GM19043 (cell line): ENCODE results near the gene GNPDA2.
A peak's percentile ranks its signal among the peaks of the same experiment; 100 is the strongest.
"Not testable (repeated sequence)": the region's sequence is repeated elsewhere in the genome, so short reads cannot be mapped to it uniquely, and the experiment has no call there.

Experiments used
- ATAC-seq: cut with Tn5 transposase; IDR thresholded peaks from one replicate; pipeline ENCODE4 v1.9.1; 2021; ENCODE audit warnings: low read depth; ENCODE audit not compliant: unreplicated experiment

Gene GNPDA2

DNA sequence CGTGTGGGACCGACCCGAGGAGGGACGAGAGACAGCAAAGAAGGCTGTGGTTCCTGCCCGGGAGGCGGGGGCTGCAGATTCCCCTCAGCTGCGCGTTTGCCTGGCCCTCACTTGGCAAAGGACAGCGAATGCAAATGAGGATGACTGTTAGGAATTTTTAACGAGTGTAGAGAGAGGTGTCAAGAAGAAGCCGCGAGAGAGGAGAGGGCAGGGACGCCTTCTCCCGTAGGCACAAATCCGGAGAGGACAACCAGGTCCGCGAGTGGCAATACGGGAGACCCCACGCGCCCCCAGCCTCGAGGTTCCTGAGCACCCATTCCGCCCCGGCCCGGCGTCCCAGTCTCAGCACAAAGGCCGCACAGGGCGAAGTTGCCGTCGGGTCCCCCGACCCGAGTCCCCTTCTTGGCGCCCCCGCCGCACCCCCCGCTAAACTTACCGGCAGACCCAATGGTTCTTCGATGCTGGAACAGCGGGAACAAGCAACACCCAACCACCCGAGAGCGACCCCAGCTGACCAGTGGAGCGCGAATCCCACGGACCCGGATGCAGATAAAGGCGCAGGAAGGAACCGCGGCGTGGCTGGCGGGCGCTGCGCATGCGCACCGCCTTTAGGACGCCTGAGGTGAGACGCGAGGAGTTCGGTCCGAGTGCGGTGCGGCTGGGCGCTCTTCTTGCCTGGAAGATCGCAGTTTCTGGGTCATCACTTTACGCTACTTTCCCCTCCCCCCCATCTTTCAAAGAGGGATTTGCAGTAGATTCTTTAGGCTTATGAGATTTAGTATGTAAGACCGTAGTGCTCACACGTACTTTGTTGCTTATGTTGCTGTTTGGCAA is at the start of gene GNPDA2:
GNPDA2 (minus strand) TSS at position 519 of the 834 bp plus-strand sequence. CDS start 4,349 bp downstream, outside the sequence.
- ATAC-seq = peak; percentile 90

DNA sequence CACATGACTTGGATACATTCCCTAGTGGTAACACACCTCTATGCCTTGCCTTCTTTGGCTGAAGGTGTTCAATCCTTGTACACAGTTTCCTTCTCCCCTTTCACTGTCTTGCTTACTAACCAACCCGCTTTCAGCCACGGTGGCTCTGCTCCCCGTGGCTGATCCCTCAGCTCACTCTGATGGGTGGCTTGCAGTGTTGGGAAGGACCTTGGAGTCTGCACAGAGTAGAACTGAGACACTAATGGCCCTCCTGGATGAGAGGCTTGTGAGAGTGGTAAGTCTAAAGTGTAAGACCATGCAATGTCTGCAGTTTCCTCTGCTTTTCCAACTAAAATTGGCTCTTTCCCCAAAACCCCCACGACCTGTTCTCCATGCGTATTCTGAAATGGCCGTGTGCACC is 46.0 kb upstream of the GNPDA2 start:
- no peak for ATAC-seq

DNA sequence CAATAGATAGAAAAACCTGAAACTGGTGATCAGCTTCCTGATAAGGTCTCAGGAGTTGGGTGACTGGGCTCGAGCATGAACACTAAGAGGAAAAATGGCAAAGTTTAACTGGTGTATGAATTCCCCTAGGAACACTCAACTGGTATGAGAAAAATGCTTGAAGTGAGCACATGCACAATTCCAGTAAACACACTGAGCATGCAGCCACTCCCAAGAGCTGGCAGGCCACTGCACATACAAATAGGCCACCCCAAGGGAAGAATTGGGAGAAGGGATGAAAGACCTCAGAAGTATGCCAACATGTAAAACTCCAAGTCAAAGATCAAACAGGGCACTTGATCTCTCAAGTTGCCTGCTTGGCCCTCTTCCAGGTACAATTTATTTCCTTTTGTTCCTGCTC is 45.4 kb upstream of the GNPDA2 start:
- ATAC-seq = no peak

DNA sequence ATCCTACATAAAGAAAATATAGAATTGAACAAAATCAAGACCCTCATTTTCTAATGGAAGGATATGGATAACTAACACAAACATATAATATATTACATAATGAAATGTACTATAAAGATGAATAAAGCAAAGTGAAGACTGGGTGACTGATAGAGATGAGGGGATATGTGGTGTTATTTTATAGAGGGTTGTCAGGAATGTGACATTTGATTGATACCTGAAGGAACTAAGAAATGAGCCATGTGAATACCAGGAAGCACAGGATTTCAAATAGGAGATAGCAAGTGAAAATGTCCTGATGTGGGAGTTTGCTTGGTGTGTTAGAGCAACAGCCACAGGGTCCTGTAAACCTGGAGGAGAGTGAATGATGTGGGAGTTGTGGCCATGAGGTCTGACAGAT is 40.1 kb upstream of the GNPDA2 start:
- no peak for ATAC-seq

DNA sequence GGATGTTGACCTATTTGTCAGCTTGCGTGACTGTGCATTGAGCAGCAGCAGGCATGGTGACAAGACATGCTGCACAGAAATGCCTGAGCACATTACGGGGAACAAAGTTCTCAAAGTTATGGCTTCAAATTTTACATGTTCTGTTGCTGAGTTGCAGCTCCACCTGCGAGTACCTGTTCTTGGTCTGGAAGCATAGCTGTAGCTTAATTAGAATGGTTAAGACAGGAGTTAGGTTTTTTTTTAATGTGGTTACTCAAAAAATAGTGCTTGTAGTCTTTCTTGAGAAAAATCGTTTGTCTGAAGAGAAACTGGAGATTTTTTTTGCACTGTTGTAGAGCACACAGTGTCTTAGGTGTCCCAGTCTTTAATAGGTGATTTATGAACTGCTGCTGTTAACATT is 38.8 kb upstream of the GNPDA2 start:
- no peak for ATAC-seq

DNA sequence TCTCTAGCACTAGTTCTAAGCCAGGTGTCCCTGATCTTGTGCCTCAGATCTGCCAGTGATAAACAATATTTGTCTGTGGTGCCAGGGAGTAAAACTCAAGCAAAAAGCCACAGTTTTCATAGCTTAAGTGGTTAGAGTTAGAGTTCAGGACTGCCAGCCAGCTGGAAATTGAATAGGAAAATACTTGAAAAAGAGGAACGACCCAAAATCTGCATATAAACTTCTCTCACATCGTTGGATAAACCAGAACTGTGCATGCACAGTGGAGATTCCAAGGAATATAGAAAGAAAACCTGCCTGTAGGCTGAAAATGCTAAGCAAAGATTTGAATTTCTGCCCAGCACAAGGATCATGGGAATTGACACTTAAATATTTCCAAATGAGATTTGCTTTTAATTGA is 35.0 kb upstream of the GNPDA2 start:
- no peak for ATAC-seq

DNA sequence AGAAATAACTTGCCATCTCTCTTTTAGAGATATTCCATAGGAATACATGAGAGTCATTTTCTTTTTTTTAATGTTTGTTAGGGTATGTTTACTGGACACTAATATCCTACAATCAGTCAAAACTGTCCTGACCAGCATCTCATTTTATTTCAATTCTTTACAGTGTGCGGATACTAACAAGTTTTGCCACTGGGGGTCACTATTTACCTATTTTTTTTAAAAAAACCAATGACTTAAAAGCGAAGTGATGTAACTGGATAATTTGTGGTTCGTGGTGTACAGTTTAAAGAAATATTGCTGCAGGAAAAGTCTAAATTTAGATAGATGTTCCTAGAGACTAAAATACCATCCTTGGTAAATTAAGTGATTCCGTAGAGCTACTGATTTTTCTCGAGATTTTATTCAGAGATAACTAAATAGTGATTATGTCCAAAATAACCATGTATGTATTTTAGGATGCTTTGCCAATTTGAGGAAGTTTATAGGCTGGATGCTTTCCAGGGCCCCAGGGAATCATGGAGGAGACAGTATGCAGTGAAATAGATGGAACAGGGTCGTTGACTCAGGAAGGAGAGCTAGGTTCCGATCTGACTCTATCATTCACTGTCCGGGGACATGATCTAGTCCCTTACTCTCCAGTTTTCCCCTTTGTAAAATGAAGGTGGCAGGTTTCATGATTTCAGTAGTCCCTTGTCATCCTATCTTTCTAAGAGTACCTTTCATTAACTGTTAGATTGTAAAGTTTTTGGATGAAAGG is 34.0 kb upstream of the GNPDA2 start:
- ATAC-seq = no peak

DNA sequence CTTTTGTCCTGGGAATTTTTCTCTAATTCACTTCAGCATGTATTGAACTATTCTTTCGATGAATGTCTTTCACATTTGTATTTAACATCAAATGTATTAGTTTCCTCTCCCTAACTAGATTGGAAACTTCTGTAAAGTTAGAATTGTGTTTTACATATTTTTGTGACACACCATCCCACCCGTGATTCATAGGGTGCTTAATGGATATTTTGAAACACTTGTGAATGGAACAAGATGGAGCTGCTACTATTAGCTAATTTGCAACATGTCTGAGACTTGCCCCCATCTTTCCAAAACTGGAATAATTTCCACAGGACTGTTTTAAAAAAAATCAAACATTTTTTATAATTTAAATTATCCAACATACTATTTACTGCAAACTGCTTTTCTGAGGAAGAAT is 30.2 kb upstream of the GNPDA2 start:
- no peak for ATAC-seq

DNA sequence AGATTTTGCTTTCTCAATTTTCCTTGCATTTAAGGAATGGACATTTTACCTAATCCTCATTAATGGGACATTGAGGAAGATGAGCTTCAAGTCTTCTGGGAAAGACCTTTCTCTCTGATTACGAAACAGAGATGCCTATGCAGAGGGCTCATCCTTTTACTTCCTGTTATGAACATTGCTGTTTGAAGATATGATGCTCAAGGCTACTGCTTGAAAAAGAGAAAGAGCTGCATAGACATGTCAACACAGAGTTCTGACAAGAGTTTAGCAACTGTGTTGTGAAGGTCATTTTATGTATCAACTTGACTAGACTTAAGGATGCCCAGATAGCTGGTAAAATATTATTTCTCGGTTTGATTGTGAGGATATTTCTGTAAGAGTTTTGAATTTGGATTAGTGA is 13.8 kb upstream of the GNPDA2 start:
- no peak for ATAC-seq

DNA sequence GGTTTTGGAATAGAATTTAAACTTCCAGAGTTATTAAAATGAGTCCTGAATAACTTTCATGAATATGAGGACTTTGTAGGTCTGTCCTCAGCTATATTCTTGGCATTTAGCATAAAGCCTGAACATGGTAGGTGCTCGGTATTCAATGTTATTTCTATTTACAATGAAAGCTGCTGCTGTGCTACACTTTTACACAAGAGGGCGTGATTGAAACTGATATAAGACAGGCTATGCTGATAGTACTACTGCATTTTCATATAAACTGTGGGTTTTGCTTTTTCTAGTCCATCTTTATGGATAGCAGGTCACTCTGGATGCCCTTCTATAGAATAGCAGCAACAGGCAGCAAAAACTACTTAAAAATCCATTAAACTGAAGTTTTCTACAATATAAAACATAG is 12.3 kb upstream of the GNPDA2 start:
- no peak for ATAC-seq

DNA sequence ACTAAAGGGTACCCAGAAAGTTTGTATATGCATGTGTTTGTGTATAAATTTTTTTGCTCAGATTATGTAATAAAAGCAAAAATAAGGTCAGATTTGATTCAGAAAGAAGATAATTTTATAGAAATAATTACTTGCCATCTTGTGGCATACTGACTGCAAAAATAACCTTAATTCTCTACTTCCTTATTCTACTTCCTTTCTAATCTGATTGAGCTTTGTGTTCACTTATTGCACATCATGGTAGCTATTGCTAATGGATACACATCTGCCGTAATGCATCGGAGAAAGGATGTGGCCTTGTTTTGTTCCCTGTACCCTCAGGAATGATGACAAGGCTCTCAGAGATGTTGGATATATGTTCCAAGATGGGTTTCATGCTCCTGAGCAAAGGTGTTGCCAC is 10.5 kb upstream of the GNPDA2 start:
- ATAC-seq = no peak

DNA sequence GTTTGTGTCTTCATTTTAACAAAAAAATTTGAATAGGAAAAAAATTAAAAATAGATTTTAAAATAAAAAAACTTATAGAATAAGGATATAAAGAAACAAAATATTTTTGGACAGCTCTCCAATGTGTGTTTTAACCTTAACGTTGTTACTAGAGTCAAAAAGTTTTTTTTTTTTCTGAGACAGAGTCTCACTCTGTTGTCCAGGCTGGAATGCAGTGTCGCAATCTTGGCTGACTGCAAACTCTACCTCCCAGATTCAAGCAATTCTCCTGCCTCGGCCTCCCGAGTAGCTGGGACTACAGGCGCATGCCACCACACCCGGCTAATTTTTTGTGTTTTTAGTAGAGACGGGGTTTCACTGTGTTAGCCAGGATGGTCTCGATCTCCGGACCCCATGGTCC is 2.3 kb upstream of the GNPDA2 start:
- not testable (repeated sequence) for ATAC-seq

DNA sequence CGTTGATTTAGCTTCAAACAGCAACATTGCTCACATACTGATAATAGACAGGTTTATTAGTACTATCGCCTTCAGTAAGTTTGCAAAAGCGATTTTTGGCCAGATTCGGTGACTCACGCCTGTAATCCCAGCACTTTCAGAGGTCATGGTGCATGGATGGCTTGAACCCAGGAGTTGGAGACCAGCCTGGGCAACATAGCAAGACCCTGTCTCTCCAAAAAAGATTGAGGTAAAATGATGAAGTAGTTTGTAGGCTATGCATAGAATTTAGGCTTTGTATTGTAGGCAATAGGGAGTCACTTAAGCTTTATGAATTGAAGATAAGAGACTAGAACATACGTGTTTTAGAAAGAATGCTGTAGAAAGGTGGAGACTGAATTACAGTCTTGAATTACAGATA is 1.1 kb upstream of the GNPDA2 start:
- no peak for ATAC-seq

DNA sequence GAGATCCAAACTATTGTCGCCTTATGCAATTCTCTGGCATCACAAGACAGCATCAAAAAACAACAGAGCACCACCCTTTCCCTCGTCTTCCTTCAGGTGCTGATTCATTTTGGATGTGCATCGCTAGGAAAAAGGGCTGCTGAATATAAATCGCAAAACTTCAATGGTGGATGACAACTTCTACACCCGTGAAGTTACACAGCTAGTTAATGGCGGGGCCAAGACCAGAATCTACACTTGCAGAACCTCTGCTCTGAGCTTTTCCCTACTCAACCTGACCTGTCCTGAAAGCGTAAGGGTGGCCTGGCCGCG is 674 bp downstream of the GNPDA2 start:
- ATAC-seq = no peak

DNA sequence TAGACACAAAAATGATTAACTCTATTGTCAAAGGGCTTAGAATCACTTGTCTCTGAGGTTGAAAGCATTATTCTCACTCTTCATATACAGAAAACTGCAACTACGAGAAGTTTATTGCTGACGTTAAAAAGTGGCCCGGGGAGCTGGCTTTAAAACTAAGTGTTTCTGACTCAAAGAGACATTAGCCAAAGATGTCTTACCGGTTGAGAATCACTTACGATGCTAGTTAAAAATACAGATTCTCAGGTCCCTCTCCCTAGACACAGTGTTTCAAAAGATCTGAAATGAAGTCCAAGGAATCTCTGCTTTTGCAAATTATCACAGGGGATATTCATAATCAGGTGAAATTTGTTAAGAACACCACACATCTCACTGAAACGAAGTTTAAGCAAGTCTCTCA is 1.2 kb downstream of the GNPDA2 start:
- no peak for ATAC-seq

DNA sequence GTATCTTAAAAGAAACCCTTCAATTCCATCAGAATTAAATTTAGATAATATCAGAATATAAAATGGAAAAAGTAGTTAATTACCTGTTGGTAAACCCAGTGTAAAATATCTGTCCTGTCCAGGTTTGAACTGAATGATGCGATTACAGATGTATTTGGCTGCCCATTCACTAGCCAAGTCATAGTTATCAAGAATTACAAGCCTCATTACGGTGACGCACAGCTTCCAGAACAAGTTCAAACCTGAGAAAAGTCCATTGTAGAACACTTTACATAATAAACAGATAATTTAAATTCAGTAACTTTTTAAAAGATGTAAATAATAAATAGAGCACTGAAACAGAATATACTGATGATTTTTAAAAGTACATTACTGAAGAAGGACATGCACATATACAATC is 4.4 kb downstream of the GNPDA2 start:
- ATAC-seq = no peak

DNA sequence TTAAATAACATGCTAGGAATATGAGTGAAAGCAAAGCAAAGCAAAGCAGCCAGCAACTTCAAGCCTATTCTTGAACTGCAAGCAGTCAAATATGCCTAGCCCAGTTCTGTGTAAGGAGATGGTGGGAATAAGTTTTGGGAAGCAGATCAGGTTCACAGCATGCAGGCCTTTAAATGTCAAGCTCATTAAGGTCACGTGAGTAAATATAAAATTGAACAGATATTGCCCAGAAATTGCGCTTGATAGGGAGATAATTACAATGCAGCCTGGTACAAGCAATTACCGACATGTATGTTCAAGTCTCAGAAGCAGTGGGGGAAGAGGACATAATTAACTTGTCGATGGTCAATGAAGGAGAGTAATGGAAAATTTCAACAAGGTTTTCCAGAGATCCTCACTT is 6.0 kb downstream of the GNPDA2 start:
- no peak for ATAC-seq

DNA sequence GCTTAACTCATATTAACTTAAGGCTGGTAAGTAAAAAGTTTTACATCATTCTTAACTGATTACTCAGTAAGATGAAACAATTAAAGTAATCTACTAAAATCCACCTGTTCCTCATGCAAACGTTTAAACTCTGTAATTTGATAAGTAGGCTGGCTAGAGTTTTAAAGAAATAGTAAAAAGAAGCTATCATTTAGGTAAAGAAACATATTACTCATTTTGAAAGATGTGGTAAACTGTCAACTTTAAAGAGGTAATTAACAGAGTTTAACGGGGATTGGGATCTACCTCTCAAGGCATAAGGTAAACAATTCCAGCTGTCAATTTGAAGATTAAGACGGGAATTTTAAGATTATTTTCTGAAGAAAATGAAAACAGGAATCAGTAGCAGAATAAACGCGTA is 9.8 kb downstream of the GNPDA2 start:
- no peak for ATAC-seq

DNA sequence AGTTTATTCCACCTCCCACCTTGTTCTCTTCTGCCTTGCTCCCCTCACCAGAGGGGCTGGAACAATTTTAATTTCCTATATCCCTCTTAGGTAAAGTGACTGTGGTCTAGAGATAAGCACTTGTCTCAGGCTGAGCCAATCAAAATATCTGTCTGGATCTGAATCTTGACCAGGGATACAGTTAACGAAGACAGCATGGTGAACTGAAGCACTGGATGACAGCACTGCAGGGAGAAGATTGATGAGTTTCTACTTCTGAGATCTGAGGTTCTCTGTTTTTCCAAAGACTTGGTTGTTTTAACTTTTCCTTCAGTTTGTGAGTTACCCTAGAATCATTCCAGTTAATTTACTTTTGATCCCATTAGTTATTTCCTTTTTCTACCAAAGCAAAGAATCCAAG is 13.2 kb downstream of the GNPDA2 start:
- no peak for ATAC-seq

DNA sequence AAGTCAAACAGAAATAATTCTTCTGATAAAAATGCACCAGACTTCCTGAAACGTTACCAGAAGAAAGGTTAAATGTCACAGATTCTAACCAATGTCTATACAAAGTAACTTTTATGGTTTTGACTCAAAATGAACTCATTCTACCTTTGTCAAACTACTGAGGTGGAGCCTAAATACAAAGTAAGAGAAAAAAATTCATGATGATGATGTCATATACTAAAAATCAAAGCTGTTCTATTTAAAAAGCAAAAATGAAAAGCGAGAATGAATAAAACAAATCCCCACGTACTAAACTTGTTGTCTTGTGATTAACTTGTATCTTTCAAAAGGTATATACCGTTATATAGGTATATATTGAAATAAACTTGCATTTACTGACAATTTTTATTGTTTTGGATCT is 21.7 kb downstream of the GNPDA2 start:
- no peak for ATAC-seq

DNA sequence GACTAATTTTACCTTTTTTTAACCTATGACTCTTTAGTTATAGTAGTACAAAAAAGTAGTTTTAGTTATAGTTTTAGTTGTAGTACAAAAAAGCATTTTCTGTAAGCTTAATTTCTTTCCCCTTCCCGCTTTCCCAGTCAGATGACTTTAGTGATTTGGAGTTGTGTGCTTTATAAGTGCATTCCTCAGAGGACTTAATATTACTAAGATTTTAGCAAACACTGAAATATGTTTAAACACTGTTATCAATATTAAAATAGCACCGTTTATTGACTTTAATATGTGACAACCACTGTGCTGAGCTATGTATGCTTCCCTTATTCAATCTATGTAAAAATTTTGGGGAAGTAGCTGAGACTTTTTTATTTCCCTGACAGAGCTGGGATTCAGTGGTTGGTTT is 25.3 kb downstream of the GNPDA2 start:
- ATAC-seq = no peak

DNA sequence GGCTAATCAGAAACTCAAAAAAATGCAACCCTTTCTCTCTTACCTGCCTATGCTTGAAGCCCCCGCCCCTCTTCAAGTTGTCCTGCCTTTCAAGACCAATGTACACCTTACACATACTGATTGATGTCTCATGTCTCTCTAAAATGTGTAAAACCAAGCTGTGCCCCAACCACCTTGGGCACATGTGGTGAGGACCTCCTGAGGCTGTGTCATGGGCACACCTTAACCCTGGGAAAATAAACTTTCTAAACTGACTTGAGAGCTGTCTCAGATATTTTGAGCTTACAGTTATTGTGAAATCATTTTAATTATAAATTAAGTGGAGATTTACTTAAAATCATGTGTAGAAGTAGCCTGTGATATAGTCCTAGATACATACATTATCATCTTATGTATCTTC is 25.9 kb downstream of the GNPDA2 start:
- ATAC-seq = no peak
